Ecto neural progenitor cell (in vitro differentiated cells): ENCODE measurements around the gene TEKTIP1.
"Not testable (repeated sequence)": the region's sequence is repeated elsewhere in the genome, so short reads cannot be mapped to it uniquely, and the experiment has no call there.

Source experiments
- DNase-seq: peaks from one replicate; pipeline ENCODE4 v3.0.0-alpha.2; 2018; ENCODE audit warnings: low spot score

TEKTIP1 gene

GRCh38 chr19:3523361-3524077 is 15.5 kb upstream of the TEKTIP1 start:
- DNase-seq, result no peak

- DNase-seq, result no peak
Measured at GRCh38 chr19:3524078-3524842, 14.7 kb upstream of the TEKTIP1 start.

GRCh38 chr19:3524904-3525451 is 14.0 kb upstream of the TEKTIP1 start:
- DNase-seq, result no peak

GRCh38 chr19:3526507-3527237 is 12.3 kb upstream of the TEKTIP1 start:
- DNase-seq, result no peak

- no peak for DNase-seq
Measured at GRCh38 chr19:3527238-3527910, 11.6 kb upstream of the TEKTIP1 start.

GRCh38 chr19:3528080-3528479 is 10.9 kb upstream of the TEKTIP1 start:
- no peak for DNase-seq

GRCh38 chr19:3528539-3529211 is 10.3 kb upstream of the TEKTIP1 start:
- no peak for DNase-seq

- DNase-seq, result not testable (repeated sequence)
Measured at GRCh38 chr19:3529299-3529698, 9.7 kb upstream of the TEKTIP1 start.

GRCh38 chr19:3530389-3530788 is 8.6 kb upstream of the TEKTIP1 start:
- no peak for DNase-seq

GRCh38 chr19:3531716-3532115 is 7.3 kb upstream of the TEKTIP1 start:
- no peak for DNase-seq

- DNase-seq, result no peak
Measured at GRCh38 chr19:3532154-3532786, 6.7 kb upstream of the TEKTIP1 start.

- DNase-seq, result no peak
Measured at GRCh38 chr19:3533033-3533432, 5.9 kb upstream of the TEKTIP1 start.

GRCh38 chr19:3533563-3534216 is 5.3 kb upstream of the TEKTIP1 start:
- no peak for DNase-seq

- DNase-seq, result no peak
Measured at GRCh38 chr19:3534375-3535234, 4.4 kb upstream of the TEKTIP1 start.

- no peak for DNase-seq
Measured at GRCh38 chr19:3535235-3535535, 3.8 kb upstream of the TEKTIP1 start.

GRCh38 chr19:3535563-3535965 is 3.4 kb upstream of the TEKTIP1 start:
- DNase-seq, result no peak

GRCh38 chr19:3535981-3536380 is 3.0 kb upstream of the TEKTIP1 start:
- no peak for DNase-seq

GRCh38 chr19:3536429-3537100 is 2.4 kb upstream of the TEKTIP1 start:
- DNase-seq, result no peak

GRCh38 chr19:3537101-3537437 is 1.9 kb upstream of the TEKTIP1 start:
- no peak for DNase-seq
